AG09309 (cell line): Measurements from ENCODE around the gene TRIM47.
"Not testable (repeated sequence)": the region's sequence is repeated elsewhere in the genome, so short reads cannot be mapped to it uniquely, and the experiment has no call there.

Source experiments
- DNase-seq: peaks from one replicate; pipeline ENCODE4 v3.0.0-alpha.2; 2010; ENCODE audit warnings: low read depth
- H3K4me3 ChIP-seq: 2 replicates; pipeline ENCODE4 v1.5.1; 2011; ENCODE audit warnings: mild to moderate bottlenecking, low read depth, low read length, moderate library complexity; ENCODE audit not compliant: control insufficient read depth
- TF ChIP-seq, protein P1 (sequence below): IDR thresholded peaks from 2 replicates; pipeline ENCODE4 v1.5.1; 2011; ENCODE audit warnings: mild to moderate bottlenecking, low read depth, low read length, inconsistent platforms; ENCODE audit not compliant: insufficient read depth, control insufficient read depth; ENCODE audit errors: missing control alignments

Gene TRIM47

DNA sequence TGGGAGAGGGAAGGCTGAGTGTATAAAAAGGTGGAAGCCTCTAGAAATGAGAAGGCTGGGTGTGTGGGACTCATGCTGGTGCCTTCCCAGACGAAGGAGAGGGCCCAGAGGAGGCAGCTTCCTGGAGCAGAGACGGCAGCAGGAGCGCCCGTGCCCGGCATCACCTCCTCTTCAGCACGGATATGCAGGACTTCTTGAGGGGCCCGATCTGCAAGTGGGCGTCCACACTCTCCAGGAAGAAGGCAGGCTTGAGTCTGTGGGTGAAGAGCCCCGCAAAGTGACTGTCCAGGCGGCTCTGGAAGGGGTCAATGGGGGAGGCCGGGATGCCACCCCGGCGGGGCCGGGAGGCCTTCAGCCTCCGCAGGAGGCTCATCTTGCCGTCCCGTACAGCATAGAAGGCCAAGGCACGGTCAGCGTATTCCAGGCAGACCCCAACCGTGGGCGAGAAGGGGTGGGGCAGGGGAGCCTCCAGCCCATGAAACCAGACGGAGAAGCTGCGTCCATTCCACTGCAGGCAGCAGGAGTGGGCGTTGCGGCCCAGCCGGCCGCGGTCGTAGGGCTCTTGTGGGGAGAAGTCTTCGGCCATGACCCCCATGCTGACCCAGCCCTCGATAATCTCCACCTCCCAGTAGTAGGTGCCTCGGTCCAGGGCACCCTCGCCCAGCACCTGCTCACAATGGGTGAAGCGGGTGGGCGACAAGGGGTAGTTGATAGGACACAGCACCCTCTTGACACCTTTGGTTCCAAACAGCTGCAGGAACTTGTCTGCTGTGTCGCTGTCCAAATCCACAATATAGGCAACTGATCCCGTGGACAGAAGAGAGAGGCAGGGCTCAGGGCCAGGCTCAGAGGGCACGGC lies 3.8 kb downstream of the TRIM47 start:
- DNase-seq = no peak
- H3K4me3 ChIP-seq = no peak overlapping the region
- TF ChIP-seq, protein P1, sequence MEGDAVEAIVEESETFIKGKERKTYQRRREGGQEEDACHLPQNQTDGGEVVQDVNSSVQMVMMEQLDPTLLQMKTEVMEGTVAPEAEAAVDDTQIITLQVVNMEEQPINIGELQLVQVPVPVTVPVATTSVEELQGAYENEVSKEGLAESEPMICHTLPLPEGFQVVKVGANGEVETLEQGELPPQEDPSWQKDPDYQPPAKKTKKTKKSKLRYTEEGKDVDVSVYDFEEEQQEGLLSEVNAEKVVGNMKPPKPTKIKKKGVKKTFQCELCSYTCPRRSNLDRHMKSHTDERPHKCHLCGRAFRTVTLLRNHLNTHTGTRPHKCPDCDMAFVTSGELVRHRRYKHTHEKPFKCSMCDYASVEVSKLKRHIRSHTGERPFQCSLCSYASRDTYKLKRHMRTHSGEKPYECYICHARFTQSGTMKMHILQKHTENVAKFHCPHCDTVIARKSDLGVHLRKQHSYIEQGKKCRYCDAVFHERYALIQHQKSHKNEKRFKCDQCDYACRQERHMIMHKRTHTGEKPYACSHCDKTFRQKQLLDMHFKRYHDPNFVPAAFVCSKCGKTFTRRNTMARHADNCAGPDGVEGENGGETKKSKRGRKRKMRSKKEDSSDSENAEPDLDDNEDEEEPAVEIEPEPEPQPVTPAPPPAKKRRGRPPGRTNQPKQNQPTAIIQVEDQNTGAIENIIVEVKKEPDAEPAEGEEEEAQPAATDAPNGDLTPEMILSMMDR = no peak

DNA sequence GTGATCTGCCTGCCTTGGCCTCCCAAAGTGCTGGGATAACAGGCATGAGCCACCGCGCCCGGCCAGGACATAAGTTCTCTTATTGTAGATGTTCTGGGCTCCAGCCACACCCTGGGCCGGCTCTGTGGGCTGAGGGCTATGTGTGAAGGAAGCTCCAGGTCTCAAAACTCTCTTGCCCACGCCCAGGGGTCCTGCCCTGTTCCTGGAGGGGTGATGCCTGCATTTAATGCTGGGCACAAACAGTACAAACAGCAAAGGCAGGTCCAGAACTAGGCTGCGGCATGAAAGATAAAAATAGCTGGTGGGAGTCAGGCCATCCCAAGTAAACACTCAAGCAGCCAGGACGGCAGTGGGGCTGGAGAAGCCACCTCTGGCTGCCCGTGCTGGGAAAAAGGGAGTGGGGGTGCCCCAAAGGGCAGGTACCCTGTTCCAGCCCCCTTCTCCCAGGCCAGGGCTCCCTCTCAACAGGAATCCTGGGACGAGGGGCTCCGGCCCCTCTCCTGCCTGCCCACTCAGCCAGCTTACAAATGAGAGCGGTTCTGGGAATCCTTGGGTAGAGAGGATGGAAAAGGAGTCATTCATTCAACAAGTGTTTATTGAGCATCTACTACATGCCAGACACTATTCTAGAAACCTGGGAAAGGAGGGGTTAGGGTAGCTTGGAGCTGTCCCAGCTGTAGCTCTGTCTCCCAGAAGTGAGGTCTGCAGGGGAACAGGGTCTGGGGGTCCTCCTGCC lies 4.6 kb downstream of the TRIM47 start:
- TF ChIP-seq, protein P1 = no peak
- H3K4me3 ChIP-seq = no peak overlapping the region
- DNase-seq = no peak

DNA sequence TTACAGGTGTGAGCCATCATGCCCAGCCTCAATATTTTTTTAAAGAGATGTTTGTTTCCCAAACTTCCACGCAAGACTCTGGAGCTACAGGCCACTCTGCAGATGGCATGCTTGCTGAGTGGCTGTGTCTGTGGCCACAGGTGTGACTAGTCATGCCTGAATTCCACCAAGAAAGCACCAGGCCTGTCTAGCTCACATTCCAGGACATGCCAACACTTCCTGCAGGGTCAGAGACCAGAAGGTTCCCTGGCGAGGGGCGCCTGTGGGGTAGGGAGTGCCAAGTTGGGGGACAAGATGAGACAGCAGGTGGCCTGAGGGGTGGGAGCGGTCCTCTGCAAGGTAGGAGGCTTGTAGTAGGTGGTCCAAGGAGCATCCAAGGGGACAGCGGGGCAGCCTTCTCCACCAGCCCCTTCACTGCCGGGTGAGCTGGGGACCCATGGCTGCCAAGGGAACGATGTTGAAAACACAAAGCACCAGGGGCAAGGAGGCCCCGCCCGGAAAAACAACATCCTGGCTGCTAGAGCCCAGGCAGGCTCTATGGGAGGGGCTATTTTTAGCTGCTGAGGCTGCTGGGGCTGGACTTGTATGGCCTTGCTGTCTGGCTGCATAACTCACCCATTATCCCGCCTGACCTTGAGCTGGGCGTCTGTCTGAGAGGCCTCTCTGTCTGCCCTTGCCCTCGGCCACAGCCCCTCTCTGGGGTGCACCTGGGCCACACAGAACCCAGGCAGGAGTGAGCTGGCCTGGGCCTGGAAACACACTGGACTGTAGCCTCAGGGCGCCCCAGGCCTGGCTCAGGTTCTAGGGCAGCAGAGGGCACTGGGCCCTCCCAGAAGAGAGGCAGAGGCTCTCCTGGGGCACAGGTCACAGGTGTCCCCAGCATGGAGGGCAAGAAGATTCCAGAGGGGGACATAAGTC lies 5.7 kb downstream of the TRIM47 start:
- H3K4me3 ChIP-seq = no peak overlapping the region
- TF ChIP-seq, protein P1 = no peak
- DNase-seq = no peak

DNA sequence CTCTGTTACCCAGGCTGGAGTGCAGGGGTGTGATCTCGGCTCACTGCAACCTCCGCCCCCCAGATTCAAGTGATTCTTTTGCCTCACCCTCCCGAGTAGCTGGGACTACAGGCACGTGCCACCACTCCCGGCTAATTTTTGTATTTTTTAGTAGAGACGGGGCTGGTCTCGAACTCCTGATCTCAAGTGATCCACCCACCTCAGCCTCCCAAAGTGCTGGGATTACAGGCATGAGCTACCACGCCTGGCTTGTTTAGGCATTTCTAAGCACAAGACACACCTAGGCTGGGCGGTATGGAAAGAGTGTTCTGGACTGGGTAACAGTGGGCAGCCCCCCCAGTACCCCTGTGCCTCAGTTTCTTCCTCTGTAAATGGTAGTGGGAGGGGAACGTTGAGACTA lies 8.2 kb downstream of the TRIM47 start:
- not testable (repeated sequence) for H3K4me3 ChIP-seq, DNase-seq

DNA sequence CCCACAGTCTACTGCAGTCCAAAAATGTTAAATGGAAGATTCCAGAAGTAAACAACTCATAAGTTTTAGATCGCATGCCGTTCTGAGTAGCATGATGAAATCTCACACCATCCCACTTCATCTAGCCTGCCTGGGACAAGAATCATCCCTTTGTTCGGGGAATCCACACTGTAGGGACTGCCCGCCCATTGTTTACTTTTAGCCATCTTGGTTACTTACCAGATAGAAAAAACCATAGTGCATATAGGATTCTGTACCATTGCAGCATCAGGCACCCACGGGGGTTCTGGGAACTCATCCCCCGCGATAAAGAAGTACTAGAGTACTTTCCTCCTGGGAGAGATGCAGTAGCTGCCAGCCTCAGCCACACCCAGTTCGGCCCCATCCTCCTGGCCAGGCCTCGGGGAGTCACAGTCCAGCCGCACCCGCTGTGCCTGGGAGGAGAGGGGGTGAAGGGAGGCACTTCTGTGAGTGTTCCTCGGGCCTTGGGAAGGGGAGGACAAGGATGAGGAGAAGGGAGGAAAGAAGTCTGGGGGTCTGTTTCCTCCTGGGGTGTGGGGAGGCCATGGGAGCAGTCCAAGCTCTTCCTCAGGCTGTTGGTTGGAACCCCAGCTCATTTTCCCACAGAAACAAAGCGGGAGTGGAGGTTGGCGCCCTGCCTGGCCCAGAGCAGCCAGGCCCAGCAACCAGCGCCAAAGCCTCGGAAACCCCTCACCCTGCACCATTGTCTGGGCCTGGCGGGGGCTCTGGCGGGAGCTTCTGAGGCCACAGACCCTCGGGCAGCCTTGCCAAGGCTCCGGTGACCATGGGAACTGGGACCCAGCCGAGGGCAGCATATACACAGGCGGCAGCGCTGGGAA lies 8.9 kb downstream of the TRIM47 start:
- H3K4me3 ChIP-seq = no peak overlapping the region
- DNase-seq = no peak
- TF ChIP-seq, protein P1 = no peak

DNA sequence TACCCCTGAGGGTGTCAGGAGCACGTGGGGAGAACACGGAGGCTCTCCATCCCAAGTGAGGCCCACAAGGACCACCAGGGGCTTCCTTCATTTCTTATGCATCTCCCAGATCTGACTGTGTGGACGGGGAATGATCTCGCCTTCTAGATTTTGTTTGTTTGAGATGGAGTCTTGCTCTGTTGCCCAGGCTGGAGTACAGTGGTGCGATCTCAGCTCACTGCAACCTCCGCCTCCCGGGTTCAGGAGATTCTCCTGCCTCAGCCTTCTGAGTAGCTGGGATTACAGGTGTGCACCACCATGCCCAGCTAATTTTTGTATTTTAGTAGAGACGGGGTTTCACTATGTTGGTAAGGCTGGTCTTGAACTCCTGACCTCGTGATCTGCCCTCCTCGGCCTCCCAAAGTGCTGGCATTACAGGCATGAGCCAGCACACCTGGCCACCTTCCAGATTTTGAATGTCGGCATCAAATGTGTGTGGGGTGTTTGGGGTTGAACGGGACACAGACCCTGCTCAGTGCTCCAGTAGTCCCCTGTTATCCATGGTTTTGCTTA lies 9.6 kb downstream of the TRIM47 start:
- not testable (repeated sequence) for H3K4me3 ChIP-seq, DNase-seq

DNA sequence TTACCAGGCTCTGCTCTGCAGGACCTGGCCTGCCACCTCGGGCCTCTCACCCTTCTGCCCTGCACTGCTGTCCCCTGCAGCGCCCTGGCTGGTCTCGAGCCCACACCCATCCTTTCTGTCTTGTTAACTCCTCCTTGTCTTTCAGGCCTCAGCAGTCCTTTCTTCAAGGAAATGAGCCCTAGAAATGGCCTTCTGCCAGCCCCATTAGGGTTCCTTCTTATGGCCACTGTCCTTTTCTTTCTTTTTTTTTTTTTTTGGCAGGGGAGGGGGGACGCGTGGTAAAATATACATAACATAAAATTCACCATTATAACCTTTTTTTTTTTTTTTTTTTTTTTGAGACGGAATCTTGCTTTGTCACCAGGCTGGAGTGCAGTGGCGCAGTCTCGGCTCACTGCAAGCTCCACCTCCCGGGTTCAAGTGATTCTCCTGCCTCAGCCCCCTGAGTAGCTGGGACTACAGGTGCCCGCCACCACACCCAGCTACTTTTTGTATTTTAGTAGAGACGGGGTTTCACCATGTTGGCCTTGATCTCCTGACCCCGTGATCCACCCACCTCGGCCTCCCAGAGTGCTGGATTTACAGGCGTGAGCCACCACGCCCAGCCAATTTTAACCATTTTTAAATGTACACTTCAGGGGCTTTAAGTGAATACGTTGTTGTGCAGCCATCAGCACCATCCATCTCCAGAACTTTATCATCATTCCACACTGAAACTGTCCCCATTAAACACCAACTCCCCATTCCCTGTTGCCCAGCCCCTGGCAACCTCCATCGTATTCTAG lies 12.8 kb downstream of the TRIM47 start:
- not testable (repeated sequence) for H3K4me3 ChIP-seq, DNase-seq

DNA sequence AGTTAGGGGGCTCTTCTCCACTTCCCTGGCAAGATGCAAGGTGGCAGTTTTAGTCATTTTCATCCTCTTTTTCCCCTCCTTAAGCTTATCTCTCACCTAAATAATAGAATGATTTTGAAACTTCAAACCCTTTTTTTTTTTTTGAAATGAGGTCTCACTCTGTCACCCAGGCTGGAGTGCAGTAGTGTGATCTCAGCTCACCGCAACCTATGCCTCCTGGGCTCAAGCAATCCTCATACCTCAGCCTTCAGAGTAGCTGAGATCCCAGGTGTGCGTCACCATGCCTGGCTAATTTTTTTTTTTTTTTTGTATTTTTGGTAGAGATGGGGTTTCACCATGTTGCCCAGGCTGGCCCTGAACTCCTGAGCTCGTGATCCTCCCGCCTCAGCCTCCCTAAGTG lies 13.5 kb downstream of the TRIM47 start:
- not testable (repeated sequence) for H3K4me3 ChIP-seq, DNase-seq
